GM19468 (cell line): ENCODE data around the gene TACSTD2.
"Not testable (repeated sequence)": the region's sequence is repeated elsewhere in the genome, so short reads cannot be mapped to it uniquely, and the experiment has no call there.

ENCODE experiments used
- ATAC-seq: cut with Tn5 transposase; IDR thresholded peaks from one replicate; pipeline ENCODE4 v1.9.1; 2021; ENCODE audit warnings: mild to moderate bottlenecking, moderate library complexity, moderate number of reproducible peaks; ENCODE audit not compliant: unreplicated experiment; ENCODE audit errors: extremely low read depth

TACSTD2 gene

DNA sequence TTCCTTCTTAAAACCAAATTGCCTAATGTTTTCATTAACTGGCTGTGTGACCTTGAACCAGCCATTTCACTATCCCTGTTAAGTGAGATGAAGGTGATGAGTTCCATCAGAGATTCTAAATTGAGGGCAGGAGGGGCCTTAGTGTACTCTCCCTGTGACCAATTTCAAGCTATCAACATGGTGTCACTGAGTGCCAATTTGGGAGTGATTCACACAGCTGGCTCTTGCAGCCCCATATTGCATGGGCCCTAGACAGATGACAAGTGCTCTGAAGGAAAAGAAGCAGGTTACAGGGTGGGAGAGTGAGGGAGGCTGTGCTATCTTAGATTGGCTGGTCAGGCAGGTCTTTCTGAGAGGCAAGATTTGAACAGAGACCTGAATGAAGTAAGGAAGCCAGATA lies 13.0 kb upstream of the TACSTD2 start:
- ATAC-seq = no peak

DNA sequence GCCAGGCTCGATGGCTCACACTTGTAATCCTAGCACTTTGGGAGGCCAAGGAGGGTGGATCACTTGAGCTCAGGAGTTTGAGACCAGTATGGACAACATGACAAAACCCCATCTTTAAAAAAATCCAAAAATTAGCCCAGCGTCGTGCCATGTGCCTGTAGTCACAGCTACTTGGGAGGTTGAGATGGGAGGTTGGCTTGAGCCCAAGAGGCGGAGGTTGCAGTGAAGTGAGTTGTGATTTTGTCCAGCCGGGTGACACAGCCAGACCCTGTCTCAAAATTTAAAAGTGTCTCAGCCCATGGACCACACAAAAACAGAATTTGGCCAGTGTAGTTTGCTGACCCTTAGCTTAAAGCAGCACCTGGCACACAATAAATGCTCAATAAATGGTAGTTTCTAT lies 11.3 kb upstream of the TACSTD2 start:
- ATAC-seq = no peak

DNA sequence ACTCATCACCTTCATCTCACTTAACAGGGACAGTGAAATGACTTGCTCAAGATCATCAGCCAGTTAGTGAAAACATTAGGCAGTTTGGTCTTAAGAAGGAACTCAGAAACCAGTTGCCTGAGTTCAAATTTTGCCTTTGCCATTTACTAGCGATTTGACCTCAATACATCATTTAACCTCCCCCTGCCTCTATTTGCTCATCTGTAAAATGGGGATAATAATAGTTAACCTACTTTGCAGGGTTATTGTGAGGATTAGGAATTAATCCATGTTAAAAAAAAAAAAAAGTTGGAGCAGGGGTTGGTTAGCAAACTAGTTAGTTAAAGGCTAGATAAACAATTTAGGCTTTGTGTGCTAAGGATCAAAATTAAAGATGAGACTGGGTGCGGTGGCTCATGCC lies 10.6 kb upstream of the TACSTD2 start:
- ATAC-seq = no peak

DNA sequence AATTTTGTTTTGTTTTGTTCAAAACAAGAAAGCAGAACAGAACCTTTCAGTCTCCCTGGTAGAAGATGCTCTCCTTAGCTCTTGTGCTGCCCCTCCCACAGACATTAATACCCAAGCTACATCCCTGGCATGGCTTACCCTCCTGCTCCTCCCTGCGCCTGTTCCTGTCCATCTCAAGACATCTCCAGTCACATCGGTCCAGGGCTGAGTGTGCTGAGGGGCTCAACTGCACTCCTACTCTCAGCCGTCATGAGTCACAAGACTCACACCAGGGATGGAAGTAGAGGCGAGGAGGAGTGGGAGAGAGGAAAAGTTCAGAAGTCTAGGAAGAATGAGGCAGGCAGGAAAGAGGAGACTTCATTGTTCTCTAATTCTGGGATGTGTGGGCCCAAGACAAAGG lies 9.2 kb upstream of the TACSTD2 start:
- ATAC-seq = no peak

DNA sequence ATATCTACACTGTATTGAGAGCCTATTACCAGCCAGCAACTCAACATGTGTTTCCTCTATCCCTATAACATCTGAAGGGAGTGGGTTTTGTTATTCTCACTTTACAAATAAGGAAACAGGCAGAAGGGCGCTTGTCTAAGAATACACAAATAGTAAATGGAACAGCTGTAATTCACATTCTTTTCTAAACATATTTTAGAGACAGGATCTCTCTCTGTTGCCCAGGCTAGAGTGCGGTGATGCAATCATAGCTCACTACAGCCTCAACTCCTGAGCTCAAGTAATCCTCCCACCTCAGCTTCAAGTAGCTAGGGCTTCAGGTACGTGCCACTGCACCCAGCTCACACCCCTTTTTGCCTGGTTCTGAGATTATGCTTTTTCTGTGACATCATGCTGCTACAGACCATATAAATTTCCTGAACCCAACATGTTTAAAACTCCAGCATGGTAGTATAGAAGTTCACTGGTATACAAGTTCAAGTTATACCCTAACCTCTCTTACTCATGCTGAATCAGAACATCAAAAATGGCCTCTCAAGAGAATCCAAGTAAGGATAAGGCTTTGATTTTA lies 8.6 kb upstream of the TACSTD2 start:
- no peak for ATAC-seq

DNA sequence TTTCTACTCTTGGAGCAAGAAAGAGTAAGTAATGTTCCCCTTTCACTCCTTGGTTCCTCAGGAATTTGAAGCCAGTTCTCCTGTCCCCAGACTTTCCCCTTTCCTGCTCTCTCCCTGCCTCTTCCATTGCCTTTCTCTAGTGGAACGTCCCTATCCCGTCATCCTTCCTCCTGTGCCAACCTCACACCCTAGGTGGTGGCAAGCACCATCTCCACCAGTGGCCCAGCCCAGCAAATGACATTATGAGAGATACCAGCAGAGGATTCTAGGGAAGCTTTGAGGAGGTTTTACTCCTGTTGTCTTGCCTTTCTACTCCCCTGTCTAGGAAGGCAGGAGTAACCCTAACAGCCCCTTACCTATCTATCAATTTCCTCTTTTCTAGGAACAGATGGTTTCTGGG lies 8.1 kb upstream of the TACSTD2 start:
- ATAC-seq = no peak

DNA sequence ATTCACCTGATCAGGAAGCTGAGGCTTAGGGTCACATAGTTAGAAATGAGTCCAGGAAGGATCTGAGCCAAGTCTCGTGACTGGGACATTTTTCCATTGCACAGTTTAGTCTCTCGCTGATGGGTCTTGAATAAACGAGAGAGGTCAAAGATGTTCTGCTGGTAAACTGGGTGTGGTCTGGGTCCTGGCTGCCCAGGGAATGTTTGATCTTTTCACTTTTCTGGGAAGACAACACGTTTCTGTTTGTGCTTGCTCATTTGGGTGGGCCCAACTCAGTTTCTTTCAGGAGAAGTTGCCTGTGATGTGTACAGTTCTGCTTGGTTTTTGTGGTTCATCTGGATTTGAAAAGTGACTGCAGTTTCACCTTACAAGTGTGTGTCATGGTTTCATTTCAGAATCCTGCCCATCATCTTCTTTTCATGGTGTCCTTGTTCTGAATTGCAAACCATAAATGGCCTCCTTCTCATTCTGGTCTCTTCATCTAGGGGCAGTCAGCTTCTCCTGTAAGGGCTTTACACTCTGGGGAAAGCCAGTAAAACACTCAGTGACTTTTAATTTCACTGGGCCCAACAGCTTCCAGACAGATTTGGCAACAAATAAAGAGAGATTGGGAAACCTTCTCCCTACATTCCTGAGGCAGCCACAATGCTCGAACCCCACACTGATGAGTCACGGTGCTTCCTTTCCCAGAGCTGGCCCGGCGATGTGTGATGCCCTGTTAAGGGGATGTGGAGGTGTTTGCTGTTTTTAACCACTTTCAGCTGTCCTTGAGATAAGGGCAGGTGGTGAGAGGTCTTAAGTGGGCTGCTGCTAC lies 7.2 kb upstream of the TACSTD2 start:
- peak; percentile 62 for ATAC-seq

DNA sequence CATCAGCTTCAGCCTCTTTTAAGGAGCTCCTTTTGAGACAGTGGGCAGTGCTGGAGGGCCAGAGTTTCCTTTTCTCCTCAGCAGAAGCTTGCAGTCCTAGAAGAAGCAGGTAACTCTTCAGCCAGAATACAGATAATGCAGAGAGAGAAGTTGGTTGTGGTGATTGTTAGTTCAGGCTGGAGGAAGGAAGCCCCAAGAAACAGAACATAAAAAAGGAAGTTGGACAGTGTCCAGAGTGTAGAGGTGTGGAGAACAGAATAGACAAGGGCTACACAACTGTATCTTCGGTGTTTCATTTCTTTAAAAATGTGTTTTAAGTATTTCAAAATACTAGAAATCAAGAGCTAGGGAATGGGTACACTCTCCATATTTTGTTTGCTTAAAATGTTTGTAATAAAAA lies 6.4 kb upstream of the TACSTD2 start:
- ATAC-seq = no peak

DNA sequence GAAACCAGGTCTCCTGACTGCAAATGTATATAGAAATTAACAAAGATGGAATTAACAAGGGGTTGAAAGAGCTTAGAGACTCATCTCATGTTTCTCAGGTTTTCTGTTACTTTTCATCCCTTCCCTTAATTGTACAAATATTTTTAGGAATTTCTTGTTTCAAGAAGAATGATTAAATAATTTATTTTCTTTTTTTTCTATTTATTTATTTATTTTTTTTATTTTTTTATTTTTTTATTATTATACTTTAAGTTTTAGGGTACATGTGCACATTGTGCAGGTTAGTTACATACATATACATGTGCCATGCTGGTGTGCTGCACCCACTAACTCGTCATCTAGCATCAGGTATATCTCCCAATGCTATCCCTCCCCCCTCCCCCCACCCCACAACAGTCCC lies 5.1 kb upstream of the TACSTD2 start:
- not testable (repeated sequence) for ATAC-seq

DNA sequence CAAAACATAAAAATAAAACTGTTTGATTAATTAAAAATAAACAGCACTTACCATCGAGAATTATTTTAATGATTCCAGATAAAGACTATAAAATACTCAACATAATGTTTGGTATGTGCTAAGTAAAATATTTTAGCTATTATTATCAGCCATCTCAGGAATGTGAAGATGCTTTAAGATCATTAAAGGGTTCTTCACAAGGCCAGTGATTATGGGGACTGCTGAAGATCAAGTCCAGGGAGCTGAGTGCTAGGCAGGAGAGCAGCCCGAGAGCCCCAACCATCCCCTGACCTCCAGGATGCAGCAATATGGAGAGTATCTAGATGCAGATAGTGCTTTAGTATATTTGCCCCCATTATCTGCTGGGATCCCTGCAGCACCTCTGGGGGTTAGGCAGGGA lies 4.6 kb upstream of the TACSTD2 start:
- ATAC-seq = no peak

DNA sequence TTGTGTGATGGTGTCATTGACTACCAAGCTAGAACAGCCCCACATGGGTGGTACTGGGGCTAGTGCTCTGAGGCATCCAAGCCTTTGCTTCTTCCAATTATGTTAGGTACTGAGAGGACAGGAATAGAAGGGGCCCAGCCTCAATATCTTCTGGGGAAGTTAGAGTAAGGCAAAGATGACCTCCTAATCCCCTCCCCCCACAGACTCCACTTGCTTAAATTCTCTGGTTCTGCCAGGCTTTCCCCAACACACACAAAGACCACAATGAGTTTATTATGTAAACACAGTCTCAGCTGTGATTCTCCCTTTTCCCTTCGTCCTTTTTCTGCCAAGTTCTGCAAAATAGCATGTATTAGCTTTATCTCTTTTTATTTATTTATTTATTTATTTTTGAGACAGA lies 3.1 kb upstream of the TACSTD2 start:
- ATAC-seq = no peak

DNA sequence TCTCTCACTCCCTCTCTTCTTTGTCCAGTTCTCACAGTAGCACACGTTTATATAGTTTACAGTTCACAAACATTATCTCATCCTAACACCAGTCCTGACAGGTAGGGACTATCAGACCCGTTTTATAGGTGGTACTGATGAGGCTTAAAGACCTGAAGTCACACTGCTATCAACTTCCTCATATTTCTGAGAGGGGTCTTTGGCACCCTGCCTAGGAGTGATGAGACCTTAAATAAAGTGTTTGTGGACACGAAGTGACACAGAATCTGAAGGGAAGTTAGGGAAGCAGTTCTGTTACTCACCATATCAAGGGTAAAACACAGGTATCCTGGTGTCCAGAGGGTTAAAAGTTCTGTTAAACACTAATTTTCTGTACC lies 590 bp upstream of the TACSTD2 start:
- ATAC-seq = no peak

DNA sequence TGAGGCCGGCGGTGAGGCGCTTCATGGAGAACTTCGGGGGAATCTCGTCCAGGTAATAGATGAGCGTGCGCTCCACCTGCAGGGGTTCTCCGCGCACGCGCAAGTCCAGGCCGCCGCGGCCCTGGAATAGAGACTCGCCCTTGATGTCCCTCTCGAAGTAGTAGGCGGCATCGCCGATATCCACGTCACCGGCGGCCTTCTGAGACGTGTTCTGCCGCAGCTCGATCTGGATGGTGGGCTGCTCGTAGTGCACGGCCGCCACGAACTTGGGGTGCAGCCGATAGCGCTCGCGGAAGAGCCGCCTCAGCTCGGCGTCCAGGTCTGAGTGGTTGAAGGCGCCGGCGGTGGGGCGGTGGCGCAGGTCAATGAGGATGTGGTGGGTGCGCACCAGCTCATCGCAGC lies 726 bp downstream of the TACSTD2 start:
- ATAC-seq = no peak

DNA sequence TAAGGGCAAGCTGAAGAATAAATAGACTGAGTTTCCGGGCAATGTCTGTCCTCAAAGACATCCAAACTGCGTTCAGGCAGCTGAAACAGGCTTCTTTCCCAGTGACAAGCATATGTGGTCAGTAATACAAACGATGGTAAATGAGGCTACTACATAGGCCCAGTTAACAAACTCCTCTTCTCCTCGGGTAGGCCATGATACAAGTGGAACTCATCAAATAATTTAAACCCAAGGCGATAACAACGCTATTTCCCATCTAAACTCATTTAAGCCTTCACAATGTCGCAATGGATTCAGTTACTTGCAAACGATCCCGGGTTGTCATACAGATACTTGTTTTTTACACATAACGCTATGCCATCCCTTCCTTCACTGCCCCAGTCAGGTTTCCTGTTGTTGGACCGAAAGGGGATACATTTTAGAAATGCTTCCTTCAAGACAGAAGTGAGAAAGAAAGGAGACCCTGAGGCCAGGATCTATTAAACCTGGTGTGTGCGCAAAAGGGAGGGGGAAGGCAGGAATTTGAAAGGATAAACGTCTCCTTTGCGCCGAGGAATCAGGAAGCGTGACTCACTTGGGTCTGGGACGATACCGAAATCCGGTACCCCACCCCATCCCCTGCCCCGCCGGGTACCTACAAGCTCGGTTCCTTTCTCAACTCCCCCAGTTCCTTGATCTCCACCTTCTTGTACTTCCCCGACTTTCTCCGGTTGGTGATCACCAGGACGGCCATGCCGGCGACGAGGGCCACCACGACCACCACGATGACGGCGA lies 1.3 kb downstream of the TACSTD2 start:
- ATAC-seq = no peak

DNA sequence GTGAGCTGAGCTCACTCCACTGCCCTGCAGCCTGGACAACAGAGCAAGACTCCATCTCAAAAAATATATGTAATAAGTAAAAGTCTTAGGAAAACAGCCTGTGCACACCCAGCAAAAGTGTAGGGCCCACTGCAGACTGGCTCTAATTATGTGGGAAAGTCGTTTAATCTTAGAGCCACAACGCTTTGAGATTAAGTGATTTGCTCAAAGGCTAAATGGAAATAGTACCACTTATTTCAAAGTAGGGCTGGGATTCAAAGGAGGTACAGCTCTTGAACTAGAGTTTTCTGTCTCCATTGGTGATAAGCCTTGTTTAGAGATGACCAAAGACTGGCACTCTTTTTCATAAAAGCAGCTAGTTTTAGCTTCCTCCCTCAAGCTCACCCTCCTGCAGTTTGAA lies 2.2 kb downstream of the TACSTD2 start:
- no peak for ATAC-seq

DNA sequence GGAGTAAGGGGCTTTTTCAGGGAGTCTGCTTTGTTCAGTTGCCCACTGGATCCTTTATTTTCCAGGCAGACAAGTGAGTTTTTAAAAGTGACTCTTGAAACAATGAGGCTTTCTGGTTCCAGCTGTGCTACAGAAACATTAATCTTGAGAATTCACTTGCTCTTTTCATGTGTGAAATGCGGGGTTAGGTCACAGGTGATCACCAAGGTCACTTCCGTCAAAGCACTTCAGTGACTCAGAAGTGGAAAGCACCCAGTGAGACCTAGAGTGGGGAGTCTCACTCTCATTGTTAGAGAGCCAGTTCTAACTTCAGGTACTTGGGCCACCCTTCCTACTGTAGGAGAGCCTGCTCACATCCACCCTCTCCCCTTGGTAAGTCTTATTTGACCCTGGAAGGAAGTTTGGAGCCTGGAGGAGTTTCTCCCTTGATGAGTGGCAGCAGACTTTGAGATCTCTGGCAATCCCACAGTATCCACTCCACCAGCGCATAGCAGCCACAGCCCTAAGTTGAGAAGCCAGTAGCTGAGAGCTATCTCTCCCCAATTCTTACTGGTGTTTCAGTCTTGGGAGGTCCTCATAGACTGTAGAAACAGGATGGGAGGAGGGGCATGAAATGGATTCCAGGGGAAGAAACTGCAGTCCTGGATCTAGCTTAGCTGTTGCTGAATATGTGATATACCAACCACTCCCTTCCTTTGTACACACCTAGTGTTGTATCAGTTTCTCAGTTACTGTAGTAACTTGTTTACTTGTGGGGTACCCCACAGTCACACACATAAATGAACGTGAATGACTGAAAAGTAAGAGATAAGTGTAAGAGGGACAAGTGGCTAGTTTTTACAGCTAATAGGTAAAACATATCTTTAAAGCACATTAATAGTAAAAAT lies 3.1 kb downstream of the TACSTD2 start:
- peak; percentile 93 for ATAC-seq

DNA sequence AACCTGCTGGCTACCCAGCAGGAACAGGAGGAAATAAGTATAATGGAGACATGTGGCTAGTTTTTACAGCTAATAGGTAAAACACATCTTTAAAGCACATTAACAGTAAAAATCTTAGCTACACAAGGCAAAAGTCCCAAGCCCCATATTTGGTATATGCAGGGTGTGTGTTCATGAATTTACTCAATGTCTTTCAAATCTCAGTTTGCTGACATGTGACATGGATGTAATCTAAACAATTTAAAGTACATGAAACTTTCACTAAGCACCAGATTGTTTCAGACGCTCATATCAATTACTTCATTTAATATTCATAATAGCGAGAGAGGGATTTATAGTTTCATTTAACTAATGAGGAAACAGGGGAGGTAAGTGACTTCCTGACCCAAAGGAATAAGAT lies 3.9 kb downstream of the TACSTD2 start:
- ATAC-seq = no peak

DNA sequence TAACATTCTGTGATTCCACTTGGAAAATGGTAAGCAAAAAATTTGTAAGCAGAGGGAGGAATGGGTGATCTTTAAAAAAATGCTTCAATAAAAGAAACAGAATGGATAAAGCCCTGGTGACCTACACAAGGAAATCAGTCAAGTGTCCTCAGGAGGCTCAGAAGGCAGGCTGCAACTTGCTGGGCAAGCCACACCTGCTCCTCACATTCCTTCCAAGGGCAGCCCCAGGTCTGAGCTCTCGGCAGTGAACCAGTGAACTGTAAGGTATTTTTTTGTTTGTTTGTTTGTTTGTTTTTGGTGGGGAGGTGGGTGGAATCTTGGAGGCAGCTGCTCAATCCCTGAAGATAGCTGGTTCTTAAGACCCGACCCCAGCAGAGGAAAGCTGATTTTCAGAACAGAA lies 4.4 kb downstream of the TACSTD2 start:
- ATAC-seq = no peak

DNA sequence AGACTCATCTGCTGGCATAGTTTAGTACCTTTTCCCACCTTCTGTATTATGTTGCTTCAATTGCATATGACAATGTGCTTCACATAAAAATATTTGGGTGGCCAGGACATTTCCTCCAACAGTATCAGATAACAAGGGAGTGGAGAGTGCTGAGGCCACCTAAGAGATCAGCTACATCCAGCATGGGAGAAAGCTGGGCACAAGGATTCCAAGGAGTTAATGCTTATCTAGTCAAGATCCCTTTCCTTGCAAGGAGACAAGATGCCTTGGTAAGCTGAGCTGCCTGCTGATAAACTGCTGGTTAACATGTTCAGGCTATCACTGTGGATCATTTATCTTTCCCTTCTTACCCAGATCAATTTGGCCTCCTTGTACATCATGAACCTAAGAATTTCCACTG lies 5.4 kb downstream of the TACSTD2 start:
- ATAC-seq = no peak

DNA sequence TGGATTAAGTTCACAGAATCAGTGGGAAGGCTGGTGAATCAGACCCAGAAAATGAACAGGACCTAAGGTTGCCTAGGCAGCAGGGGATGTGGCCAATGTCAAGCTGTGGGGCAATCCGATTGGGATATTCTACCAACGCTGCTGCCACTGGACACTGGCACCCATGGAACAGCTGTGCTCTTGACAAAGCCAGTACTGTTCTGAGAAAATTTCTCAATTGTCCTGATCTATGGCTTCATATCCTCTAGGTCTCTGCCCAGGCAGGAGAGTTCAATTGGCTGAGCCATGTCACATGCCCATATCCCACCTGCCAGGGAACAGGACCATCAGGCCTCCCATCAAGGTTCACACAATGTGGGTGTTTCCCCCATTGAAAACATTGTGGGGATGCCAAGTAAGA lies 6.2 kb downstream of the TACSTD2 start:
- ATAC-seq = no peak

DNA sequence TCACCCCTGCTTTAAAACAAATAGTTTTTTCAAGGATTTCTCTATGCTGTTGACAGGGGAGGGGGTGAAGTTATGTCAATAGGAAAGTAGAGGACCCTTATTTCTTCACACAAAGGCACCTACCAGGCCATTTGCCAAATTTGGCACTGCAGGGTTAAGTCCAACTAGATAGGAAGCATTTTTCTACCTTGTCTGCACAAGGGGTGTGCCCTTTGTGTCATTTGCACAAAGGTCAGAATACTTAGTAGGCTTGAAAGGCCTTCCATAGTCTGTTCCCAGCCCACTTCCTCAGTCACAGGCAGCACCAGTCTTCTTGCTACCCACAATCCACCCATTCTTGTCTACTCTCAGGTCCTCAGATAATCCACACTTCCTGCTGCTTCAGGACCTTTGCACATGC lies 7.0 kb downstream of the TACSTD2 start:
- no peak for ATAC-seq
